ENCODE results near the gene OLFM4. TPM values are rescaled to one million over a fixed set of nuclear protein-coding genes. Genes with fewer than 3 reads are reported as not detected.

The OLFM4 gene
- total RNA-seq, 1 donor from 2014 or later = not detected

DNA sequence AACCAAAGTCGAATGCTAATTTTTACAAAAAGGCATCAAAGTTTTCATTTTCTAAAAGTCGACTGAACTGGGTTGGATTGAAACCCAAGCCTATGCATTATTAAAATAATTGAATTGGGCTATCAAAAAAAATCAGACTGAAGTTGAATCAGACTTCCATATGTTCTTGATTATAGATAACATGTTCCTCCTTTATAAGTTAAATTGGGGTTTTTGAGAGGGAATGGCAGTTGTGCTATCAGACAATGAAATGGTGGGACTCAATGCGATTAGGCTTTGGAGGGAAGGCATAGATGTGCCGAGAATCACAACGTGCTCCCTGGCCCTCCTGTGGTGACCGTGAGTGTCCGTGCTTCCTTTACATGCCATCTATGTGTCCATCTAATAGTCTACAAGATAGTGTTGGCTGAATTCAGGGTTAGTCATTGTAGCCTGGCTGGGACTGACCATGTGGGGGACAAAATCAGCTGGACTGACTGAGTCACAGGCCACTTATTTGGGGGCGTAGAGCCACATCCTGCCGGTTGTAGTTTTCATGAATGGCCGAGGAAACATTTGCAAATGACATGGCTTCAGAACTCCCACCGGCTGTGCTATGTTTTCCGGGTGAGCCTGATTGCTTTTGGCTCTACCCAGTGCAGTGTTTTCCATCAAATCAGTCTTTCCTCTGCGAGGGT lies 37.1 kb upstream of the OLFM4 start:
- H3K9me3 ChIP-seq = no peaks in the 10 kb centered on the region
- no peaks in the 10 kb centered on the region for H3K36me3 ChIP-seq
- no peaks in the 10 kb centered on the region for H3K4me1 ChIP-seq
- TF ChIP-seq, protein P1, sequence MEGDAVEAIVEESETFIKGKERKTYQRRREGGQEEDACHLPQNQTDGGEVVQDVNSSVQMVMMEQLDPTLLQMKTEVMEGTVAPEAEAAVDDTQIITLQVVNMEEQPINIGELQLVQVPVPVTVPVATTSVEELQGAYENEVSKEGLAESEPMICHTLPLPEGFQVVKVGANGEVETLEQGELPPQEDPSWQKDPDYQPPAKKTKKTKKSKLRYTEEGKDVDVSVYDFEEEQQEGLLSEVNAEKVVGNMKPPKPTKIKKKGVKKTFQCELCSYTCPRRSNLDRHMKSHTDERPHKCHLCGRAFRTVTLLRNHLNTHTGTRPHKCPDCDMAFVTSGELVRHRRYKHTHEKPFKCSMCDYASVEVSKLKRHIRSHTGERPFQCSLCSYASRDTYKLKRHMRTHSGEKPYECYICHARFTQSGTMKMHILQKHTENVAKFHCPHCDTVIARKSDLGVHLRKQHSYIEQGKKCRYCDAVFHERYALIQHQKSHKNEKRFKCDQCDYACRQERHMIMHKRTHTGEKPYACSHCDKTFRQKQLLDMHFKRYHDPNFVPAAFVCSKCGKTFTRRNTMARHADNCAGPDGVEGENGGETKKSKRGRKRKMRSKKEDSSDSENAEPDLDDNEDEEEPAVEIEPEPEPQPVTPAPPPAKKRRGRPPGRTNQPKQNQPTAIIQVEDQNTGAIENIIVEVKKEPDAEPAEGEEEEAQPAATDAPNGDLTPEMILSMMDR (IDR thresholded peaks at IDR 0.05) = no peak
- no peak overlapping the region for H3K27ac ChIP-seq
- ATAC-seq (no peak), DNase-seq (no peak)
- no peaks in the 10 kb centered on the region for H3K27me3 ChIP-seq
- intact Hi-C loops (cut with DNase I) = no loop called here
- no peak overlapping the region for H3K4me3 ChIP-seq

- ATAC-seq = no peak
- no peaks in the 10 kb centered on the region for H3K4me1 ChIP-seq
- DNase-seq = no peak
- no peaks in the 10 kb centered on the region for H3K36me3 ChIP-seq
- H3K27ac ChIP-seq = no peak overlapping the region
- TF ChIP-seq, protein P1 (IDR thresholded peaks at IDR 0.05) = no peak
- H3K27me3 ChIP-seq = no peaks in the 10 kb centered on the region
- no peaks in the 10 kb centered on the region for H3K9me3 ChIP-seq
- intact Hi-C loops (cut with DNase I) = no loop called here
- no peak overlapping the region for H3K4me3 ChIP-seq
Measured at GRCh38 chr13:52992110-52992509, 36.5 kb upstream of the OLFM4 start.

DNA sequence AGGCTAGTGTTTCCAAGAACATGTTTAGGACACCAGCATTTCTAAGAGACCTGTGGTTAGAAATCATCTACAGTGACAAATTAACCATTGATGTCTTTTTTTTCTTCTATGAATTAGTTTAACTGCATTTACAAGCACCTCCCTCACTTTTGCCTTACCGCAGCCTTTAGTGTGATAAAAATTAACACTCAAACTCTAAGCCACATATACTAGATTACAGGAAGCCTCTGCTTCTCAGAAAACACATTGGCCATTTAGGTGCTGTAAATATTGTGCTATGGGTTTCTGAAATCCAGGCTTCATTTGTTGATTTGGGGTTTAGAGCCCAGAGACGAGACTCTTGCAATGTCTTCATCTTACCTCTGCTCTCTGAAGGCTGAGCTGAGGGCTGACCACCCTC lies 34.6 kb upstream of the OLFM4 start:
- Histone ChIP-seq H3K4me1 (no peaks in the 10 kb centered on the region), H3K9me3 (no peaks in the 10 kb centered on the region), H3K27ac (no peak overlapping the region), H3K36me3 (no peaks in the 10 kb centered on the region), H3K4me3 (no peak overlapping the region), H3K27me3 (no peaks in the 10 kb centered on the region)
- TF ChIP-seq, protein P1 (IDR thresholded peaks at IDR 0.05) = no peak
- ATAC-seq (no peak), DNase-seq (no peak)
- intact Hi-C loops (cut with DNase I) = no loop called here

DNA sequence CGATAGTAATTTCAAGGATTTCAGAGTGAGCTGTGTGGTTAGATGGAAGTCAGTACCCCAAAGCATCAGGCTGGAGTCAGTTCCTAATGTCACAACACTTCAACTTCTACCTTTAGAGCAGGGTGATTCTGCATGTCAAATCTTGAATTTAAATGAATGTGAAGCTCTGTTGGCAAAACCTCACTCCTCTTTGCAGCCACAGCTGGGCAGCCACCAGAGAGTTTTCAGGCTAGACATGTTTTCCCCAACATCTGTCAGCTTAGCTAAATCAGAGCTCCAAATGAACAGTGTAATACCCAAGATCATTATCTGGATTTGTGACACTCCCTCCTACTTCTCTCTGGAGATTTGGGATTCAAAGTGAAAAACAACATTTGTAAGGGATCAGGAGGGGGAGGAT lies 33.7 kb upstream of the OLFM4 start:
- Histone ChIP-seq H3K9me3 (no peaks in the 10 kb centered on the region), H3K27ac (no peak overlapping the region), H3K36me3 (no peaks in the 10 kb centered on the region), H3K4me3 (no peak overlapping the region), H3K4me1 (no peaks in the 10 kb centered on the region), H3K27me3 (no peaks in the 10 kb centered on the region)
- DNase-seq (no peak), ATAC-seq (no peak)
- TF ChIP-seq, protein P1 (IDR thresholded peaks at IDR 0.05) = no peak
- intact Hi-C loops (cut with DNase I) = no loop called here

DNA sequence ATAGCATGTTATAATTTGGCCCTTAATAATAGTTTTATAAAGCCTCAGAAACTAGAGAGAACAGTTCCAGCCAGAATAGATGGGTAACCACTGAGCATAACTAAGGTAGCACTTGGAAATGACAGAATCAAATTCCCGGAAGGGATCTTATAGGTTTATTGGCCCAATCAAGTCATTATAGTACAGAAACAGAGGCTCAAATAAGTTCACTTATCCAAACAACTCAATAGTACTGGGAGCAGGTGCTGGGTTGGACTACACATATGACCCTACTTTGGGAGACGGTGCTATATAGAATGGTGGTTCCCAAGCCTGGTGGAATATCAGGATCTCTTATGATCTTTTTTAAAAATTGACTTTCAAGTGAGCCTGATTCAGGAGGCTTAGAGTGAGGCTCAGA lies 32.7 kb upstream of the OLFM4 start:
- Histone ChIP-seq H3K27me3 (no peaks in the 10 kb centered on the region), H3K27ac (no peak overlapping the region), H3K36me3 (no peaks in the 10 kb centered on the region), H3K4me3 (no peak overlapping the region), H3K9me3 (no peaks in the 10 kb centered on the region), H3K4me1 (no peaks in the 10 kb centered on the region)
- DNase-seq = no peak
- intact Hi-C loops (cut with DNase I) = no loop called here
- no peak for ATAC-seq
- TF ChIP-seq, protein P1 (IDR thresholded peaks at IDR 0.05) = no peak
